ENCODE data around the gene ZNF823. TPM values are rescaled to one million over a fixed set of nuclear protein-coding genes. Genes with fewer than 3 reads are reported as not detected.

Gene ZNF823
- total RNA-seq, 1 donor from 2014 or later: 5.6 TPM

Other genes with a start within 250 kb of the ZNF823 start
- gene ZNF653, start 233.1 kb downstream of the ZNF823 start, total RNA-seq: 9.2 TPM
- 38.7 TPM for gene ECSIT, start 209.8 kb downstream of the ZNF823 start, total RNA-seq
- gene CNN1, start 200.1 kb downstream of the ZNF823 start, total RNA-seq: 16.4 TPM
- gene ELOF1, start 179.7 kb downstream of the ZNF823 start, total RNA-seq: 44.3 TPM
- gene ACP5, start 161.3 kb downstream of the ZNF823 start, total RNA-seq: 650 TPM
- 9.4 TPM for gene ZNF627, start 141.5 kb downstream of the ZNF823 start, total RNA-seq
- 5.8 TPM for gene ZNF441, start 28.1 kb upstream of the ZNF823 start, total RNA-seq
- 2.3 TPM for gene ZNF491, start 59.6 kb upstream of the ZNF823 start, total RNA-seq
- gene ZNF440, start 75.3 kb upstream of the ZNF823 start, total RNA-seq: 21.7 TPM
- 11.2 TPM for gene ZNF439, start 109.8 kb upstream of the ZNF823 start, total RNA-seq
- 12.2 TPM for gene ZNF69, start 148.8 kb upstream of the ZNF823 start, total RNA-seq
- gene ZNF700, start 186.2 kb upstream of the ZNF823 start, total RNA-seq: 13.4 TPM
- gene ZNF763, start 226.1 kb upstream of the ZNF823 start, total RNA-seq: 5.2 TPM

Measured in lower lobe of right lung (tissue), 1 donor.